ENCODE data around the gene KLK12.
"Not testable (repeated sequence)": the region's sequence is repeated elsewhere in the genome, so short reads cannot be mapped to it uniquely, and the experiment has no call there.

Gene KLK12

DNA sequence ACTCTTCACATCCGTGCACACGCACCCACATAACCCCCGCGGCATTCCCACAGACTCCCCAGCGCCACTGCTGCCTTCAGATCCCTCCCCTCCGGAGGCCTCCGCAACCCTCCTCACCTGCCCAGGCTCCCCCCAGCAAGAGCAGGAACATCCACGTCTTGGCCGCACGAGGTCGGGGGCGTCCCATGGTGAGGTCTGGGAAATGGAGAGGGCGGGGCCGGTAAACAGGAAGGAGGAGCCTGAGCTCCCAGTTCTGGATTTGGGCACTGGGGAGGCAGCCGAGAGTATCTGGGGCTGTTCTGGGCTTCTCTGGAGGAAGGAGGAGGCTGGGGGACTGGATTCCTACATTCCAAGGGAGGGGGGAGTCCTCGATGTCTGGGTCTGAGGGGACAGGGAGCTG, 33.8 kb downstream of the KLK12 start:
- TF ChIP-seq, protein P1, sequence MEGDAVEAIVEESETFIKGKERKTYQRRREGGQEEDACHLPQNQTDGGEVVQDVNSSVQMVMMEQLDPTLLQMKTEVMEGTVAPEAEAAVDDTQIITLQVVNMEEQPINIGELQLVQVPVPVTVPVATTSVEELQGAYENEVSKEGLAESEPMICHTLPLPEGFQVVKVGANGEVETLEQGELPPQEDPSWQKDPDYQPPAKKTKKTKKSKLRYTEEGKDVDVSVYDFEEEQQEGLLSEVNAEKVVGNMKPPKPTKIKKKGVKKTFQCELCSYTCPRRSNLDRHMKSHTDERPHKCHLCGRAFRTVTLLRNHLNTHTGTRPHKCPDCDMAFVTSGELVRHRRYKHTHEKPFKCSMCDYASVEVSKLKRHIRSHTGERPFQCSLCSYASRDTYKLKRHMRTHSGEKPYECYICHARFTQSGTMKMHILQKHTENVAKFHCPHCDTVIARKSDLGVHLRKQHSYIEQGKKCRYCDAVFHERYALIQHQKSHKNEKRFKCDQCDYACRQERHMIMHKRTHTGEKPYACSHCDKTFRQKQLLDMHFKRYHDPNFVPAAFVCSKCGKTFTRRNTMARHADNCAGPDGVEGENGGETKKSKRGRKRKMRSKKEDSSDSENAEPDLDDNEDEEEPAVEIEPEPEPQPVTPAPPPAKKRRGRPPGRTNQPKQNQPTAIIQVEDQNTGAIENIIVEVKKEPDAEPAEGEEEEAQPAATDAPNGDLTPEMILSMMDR (IDR thresholded peaks at IDR 0.05; ENCODE audit: low read depth, low read length), result no peak
- no peak overlapping the region for H3K4me3 ChIP-seq (ENCODE audit: low read depth, low read length)

DNA sequence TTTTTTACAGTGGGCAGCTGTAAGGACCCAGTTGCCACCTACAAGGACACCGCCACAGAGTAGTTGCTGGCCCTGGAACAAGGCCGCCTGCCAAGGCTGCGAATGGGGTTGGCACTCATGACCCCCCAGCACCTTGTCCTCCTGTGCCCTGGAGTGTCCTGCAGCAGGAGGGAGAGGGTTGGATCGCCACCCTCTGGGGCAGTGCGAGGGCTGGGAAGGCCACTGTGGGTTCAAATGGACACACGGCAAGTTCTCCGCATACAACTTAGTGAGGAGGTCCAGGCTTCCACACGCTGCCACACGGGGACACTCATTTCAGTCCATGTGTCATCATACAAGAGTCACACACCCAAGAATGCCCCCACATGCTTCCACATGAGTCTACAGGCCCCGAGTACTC, 34.4 kb downstream of the KLK12 start:
- TF ChIP-seq, protein P1 (IDR thresholded peaks at IDR 0.05; ENCODE audit: low read depth, low read length), result no peak
- no peak overlapping the region for H3K4me3 ChIP-seq (ENCODE audit: low read depth, low read length)

DNA sequence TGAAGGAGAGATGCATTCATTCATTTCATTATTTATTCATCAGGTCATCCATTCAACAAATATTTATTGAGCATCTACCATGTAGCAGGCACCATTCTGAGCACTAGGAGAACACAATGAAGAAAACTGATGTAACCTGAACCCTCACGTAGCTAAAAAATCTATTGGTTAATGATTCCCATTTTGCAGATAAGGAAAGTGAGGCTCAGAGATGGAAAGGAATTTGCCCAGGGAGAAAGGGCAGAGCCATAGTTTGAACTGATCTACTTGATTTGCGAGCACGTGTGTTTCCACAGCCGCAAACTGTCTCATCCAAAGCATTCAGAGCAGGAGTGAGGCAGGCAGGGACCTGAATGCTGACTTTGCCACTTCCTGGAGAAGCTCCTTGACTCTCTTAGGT, 36.1 kb downstream of the KLK12 start:
- H3K4me3 ChIP-seq (ENCODE audit: low read depth, low read length), result no peak overlapping the region
- TF ChIP-seq, protein P1 (IDR thresholded peaks at IDR 0.05; ENCODE audit: low read depth, low read length), result no peak

DNA sequence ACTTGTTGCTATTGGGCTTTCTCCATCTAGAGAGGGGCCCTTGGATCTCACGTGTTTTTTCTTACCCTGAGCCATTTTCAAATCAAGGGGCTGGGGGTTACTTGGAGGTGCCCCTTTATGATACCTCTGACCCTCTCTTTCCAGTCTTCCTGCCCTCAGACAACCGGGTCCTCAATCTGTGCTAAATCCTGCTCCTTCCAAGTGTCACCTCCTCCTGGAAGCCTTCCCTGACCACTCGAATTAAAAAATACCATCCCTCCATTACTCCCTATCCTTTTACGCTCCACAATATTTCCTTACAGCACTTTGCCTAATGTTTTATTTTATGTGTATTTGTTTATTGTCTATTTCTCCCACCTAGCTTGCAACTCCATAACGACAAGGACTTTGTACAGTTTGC, 36.7 kb downstream of the KLK12 start:
- TF ChIP-seq, protein P1 (IDR thresholded peaks at IDR 0.05; ENCODE audit: low read depth, low read length), result no peak
- no peak overlapping the region for H3K4me3 ChIP-seq (ENCODE audit: low read depth, low read length)

DNA sequence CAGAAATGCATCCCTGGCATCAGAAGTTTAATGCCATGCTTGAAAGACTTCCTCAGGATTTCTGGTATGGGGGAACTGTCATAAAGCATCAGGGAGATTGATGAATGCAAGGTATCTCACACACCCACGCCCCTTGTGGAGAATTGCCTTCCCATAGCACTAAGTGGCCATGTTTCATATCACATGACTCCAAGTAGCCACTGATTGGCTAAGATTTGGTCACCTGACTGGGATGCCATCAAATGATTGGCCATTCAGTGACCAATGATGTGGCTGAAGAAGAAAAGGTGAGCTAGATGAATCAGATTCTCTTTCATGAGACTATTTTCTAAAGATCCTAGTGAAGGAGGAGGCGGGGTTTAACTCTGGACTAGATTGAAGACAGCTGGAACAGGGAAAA, 40.7 kb downstream of the KLK12 start:
- TF ChIP-seq, protein P1 (IDR thresholded peaks at IDR 0.05; ENCODE audit: low read depth, low read length), result no peak

DNA sequence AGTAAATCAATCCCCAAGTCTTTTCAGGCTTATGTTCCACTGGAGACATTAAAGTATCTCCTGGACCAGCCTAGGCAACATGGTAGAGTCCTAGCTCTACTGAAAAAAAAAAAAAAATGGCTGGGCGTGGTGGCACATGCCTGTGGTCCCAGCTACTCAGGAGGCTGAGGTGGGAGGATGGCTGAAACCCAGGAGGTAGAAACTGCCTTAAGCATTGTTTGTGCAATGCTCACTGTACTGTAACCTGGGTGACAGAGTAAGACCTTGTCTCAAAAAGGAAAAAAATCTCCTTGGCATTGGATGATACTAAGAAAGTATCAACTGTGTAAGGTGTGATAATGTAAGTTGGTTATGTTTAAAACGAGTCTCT, 42.2 kb downstream of the KLK12 start:
- H3K4me3 ChIP-seq (ENCODE audit: low read depth, low read length), result no peak overlapping the region
- TF ChIP-seq, protein P1 (IDR thresholded peaks at IDR 0.05; ENCODE audit: low read depth, low read length), result no peak

More for the DNA sequence above, 40.7 kb downstream of the KLK12 start:
- H3K4me3 ChIP-seq (ENCODE audit: low read depth, low read length), result no peak overlapping the region

DNA sequence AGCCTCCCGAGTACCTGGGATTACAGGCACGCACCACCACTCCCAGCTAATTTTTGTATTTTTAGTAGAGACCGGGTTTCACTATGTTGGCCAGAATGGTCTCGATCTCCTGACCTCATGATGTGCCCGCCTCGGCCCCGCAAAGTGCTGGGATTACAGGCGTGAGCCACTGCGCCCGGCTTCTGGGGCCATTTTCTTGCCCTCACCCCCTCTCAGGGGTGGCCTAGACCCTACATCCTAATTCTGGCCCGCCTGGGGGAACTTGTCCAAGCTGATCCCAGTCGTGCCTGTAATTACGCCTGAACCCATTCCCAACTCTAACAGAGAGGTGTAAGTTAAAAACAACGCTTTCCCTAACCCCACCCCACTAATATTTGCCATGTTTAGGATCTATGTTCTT, 50.4 kb downstream of the KLK12 start:
- not testable (repeated sequence) for H3K4me3 ChIP-seq (ENCODE audit: low read depth, low read length)

DNA sequence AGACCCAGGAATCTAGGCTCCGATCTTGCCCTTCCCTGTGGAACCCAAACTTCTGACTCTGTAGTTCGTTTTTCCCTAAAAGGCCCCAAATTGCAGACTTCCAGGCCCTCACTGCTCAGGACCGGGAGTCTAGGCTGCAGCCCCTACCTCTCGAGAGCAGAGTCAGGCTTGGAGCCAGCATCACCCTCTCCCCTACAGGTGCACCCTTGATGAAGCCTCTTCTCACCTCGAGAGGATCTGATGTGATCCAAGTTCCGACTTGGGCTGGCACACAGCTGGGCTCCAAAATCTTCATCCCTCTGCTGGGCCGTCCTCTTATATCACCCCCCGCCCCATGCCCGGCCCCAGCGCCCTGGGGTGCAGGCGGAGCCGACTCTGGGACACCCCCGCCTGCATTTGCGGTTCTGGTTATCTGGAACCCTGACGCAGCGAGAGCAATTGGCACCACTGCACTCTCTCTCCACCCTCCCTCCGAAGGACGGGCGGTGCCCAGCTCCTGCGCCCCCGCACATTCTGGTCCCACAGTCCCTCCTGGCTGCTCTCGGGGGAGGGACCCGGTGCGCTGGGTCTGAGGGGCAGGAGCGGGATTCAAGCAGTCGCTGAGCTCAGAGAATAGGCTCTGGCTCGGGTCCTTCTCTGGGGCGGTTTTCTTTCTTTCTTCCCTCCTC, 51.0 kb downstream of the KLK12 start, which contains the start of gene KLK7:
Gene KLK7 (minus strand): TSS at position 293 of the 668 bp plus-strand sequence. CDS start 1,518 bp downstream, outside the sequence.
- TF ChIP-seq, protein P1 (IDR thresholded peaks at IDR 0.05; ENCODE audit: low read depth, low read length), result no peak

More for the DNA sequence above, 51.0 kb downstream of the KLK12 start, which contains the start of gene KLK7:
- no peak within 1 kb of the TSS for H3K4me3 ChIP-seq (ENCODE audit: low read depth, low read length)
